HG02588 (cell line): ENCODE results near the gene DTD2.
"Not testable (repeated sequence)": the region's sequence is repeated elsewhere in the genome, so short reads cannot be mapped to it uniquely, and the experiment has no call there.

Experiments used
- ATAC-seq: cut with Tn5 transposase; IDR thresholded peaks from one replicate; pipeline ENCODE4 v1.9.1; 2021; ENCODE audit warnings: mild to moderate bottlenecking, moderate library complexity; ENCODE audit not compliant: unreplicated experiment

The DTD2 gene

DNA sequence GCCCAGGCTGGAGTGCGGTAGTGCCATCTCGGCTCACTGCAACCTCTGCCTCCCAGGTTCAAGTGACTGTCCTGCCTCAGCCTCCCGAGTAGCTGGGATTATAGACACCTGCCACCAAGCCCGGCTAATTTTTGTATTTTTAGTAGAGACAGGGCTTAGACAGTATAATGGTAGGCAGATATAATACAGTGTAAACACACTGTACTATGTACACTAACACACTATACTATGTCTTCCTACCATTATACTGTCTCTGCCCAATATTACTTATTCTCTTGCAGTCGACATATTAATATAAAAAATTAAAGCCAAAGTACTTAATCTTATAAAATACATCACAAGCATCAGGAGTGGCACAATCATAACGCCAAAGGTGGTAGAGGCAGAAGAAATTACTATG, 15.0 kb downstream of the DTD2 start:
- no peak for ATAC-seq

DNA sequence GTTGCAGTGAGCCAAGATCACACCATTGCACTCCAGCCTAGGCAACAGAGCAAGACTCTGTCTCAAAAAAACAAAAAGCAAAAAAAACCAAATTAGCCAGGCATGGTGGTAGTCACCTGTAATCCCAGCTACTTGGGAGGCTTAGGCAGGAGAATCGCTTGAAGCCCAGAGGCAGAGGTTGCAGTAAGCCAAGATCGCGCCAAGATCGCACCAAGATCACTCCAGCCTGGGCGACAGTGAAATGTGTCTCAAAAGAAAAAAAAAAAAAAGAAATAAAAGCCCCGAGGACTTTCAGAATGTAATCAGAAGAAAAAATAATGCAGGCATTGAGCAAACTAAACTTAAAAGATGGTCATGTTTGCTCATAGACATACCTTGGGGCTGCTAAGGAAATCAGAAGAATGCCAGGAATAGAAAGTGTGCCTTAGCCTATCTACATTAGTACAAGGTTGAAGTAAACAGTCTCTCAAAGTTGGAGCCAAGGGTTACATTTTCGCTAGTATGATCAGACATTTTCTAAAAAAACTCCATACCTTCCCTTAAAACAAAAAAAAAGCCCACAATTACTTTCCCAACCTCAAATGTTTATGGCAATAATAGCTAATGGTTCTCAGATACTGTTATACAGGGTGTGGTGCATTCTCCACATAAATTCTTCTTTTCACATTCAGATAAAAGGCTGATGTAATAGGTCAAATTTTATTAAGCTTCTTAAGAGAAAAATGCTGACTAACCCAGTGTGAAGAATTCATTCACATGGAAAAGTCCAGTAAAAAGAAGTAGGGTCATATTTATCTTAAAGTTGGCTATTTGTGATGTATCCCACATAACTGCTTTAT, 15.8 kb downstream of the DTD2 start:
- no peak for ATAC-seq

DNA sequence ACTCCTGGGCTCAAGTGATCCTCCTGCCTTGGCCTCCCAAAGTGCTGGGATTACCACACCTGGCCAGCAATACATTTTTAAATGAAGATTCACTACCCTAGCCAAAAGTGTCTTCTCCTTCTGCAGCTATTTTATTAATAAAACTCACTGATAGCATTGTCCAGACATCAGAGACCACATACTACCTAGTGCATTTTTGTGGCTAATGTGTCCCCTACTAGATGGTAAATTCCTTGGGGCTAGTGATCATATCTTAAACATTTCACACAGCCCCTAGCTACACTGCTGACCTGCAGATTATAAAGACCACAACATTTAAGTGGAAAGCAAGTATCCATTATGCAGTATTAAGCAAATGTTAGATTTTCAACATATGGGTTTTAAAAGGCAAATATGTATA, 17.0 kb downstream of the DTD2 start:
- ATAC-seq: no peak

DNA sequence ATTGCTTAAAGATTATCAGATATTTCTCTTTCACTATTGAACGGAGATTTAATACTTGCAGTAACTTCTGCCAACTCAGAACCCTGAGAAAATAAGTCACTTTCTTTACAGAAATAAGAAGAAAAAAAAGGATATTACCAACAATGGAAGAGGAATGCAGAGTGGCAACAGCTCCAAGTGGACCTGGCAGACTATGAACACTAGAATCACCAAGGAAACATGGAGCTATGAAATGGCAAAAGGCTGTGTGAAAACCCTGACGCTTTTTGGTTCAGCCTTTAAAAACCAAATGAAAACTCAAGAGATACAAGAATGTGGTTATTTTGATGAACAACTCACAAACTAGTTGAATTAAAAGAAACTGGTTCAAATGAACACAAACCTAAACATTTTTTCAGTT, 17.7 kb downstream of the DTD2 start:
- no peak for ATAC-seq

DNA sequence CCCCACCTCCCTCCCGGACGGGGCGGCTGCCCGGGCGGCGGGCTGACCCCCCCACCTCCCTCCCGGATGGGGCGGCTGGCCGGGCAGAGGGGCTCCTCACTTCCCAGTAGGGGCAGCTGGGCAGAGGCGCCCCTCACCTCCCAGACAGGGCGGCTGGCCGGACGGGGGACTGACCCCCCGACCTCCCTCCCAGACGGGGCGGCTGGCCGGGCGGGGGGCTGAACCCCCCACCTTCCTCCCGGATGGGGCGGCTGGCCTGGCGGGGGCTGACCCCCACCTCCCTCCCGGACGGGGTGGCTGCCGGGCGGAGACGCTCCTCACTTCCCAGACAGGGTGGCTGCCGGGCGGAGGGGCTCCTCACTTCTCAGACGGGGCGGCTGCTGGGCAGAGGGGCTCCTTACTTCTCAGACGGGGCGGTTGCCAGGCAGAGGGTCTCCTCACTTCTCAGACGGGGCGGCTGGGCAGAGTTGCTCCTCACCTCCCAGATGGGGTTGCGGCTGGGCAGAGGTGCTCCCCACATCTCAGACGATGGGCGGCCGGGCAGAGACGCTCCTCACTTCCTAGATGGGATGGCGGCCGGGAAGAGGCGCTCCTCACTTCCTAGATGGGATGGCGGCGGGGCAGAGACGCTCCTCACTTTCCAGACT, 20.1 kb downstream of the DTD2 start:
- not testable (repeated sequence) for ATAC-seq

DNA sequence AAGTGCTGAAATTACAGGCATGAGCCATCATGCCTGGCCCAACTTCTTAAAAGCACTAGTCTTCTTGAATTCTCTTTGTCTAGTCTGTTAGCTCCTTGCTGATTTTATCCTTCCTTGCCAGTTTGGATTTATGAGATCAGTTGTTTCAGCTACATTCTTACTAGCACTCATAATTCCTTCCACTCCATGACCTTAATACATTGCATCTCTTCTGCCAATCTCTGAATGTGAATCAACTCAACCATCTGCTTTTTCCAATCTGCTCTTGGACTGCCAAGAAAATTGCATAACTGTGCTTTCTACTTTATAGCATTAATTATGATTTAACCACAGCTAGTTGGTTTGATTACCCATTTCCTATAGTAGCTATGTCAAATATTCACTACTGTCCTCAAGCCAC, 22.0 kb downstream of the DTD2 start:
- no peak for ATAC-seq

DNA sequence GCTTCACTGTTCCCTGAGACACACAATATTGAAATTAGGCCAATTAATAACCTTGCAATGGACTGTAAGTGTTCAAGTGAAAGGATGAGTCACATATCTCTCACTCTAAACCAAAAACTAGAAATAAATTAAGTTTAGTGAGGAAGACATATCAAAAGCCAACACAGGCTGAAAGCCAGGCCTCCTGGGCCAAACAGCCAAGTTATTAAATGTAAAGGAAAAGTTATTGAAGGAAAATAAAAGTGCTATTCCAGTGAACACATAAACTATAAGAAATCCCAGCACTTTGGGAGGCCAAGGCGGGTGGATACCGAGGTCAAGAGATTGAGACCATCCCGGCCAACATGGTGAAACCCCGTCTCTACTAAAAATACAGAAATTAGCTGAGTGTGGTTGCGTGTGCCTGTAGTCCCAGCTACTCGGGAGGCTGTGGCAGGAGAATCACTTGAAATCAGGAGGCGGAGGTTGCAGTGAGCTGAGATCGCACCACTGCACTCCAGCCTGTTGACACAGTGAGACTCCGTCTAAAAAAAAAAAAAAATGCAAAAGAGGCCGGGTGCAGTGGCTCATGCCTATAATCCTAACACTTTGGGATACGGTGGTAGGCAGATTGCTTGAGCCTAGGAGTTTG, 26.6 kb downstream of the DTD2 start:
- no peak for ATAC-seq

DNA sequence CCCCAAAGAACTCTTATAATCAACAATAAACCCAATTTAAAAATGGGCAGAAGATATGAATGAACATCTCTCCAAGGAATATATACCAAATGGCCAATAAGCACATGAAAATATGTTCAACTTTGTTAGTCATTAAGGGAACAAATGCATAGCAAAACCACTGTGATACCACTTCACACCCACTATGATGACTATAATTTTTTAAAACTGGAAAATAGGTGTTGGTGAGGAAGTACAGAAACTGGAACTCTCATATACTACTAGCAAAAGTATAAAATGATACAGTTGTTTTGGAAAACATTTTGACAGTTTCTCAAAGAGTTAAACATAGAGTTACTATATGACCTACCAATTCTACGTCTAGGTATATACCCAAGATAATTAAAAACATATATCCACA, 27.5 kb downstream of the DTD2 start:
- ATAC-seq: no peak

DNA sequence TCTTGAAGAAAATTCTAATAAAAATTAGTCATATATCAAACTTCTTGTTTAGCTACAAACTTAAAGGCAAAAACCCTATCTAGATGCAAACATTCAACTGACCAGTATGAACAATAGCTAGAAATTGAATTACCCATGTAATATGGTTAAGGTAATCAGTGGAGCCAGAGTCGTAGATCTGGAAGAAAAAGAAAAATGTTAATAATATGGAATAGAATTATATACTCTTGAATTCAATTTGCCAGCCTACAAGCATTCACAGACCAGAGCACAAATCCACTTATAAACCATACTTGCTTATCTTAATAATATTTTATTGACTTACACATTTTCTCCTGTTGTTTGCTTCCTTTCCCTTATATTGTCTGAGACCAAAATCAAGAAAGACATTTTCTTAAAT, 29.3 kb downstream of the DTD2 start:
- no peak for ATAC-seq

DNA sequence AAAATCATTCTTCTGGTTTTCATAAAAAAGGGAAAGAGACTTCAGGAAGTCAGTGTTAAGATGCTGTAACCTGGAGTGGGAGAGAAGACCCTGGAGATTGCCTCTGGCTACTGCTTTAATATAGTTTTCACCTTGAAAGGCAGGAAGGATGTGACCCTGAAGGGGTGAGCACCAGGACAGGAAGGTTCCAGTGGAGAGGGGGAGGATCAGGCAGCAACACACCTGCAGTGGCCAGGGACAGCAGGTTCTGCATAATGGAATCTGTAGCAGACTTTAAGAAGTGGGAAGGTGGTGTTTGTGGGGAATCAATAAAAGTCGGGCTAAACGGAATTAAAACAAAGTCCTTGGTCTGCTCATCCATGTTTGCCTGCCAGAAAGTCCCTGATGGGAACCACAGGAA, 30.6 kb downstream of the DTD2 start:
- no peak for ATAC-seq

DNA sequence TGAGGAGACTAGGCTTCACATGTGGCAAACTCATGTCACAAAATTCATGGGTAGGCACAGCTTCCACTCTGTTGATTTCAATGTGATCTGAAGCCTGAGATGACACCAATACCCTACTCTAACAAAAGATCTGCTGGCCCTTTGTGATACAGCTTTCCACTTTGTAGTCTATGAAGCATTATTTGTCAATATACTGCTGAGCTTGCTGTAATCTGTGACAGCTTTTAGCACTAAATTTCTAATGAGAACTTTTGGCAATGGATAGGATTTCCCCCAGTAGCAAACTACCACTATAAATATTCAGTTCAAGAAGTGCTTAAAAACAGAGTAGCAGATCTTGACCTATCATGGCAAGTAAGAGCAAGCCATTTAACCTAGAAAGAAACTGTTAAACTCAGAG, 31.4 kb downstream of the DTD2 start:
- ATAC-seq: no peak

DNA sequence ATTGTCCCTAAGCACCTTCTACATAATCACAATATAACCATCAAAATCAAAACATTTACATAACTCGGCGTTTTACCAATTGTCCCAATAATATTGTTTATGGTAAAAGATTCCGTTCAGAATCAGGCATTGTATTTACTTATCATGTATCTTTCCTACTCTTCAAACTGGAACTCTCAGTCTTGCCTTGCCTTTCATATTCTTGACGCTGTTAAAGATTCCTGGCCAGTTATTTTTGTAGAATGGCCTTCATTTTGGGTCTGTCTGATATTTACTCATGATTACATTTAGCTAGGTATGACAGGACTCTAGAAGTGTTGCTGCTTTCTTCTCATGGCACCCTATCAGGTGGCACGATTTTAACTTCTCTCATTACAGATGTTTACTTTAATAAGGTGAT, 36.1 kb downstream of the DTD2 start:
- no peak for ATAC-seq

DNA sequence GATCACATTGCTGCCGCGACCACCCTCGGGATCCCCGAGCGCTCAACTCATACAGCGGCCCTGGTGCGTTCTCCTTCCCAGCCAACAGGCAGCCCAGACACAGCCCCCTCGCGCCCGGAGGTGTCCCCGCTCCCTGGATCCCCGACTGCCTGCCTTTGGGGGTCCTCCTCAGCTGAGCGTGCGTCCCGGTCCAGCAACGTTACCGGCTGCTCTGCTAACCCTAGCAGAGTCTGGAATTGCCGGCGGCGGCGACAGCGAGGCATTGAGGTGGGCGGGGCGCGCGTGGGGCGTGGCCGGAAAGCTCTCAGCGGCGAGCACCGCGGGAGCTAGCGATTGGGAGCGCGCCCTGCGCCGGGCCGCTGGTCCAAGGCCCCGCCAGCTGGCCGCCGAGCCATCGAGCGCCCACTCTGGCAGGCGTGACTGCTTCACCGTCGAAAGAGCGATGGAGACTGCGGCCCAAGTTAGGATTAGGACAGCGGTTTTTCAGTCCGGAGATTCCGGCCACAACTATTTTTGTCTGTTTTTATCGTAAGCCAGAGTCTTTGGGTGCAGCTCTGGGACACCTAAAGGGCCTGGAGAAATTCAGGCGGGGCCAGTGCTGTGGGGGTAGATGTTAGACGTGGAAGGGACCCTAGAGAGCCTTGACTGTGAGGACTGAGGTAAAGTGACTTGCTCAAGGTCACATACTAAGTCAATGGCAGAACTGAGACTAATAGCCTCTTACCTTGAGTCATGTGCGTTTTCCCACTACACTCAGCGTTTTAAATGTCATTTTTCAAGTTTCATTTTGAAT, 36.8 kb downstream of the DTD2 start, which contains the start of gene HEATR5A:
TSS of gene HEATR5A (minus strand) at position 232 of the 793 bp plus-strand sequence. CDS start 17,575 bp downstream, outside the sequence.
- ATAC-seq: peak; percentile 97

DNA sequence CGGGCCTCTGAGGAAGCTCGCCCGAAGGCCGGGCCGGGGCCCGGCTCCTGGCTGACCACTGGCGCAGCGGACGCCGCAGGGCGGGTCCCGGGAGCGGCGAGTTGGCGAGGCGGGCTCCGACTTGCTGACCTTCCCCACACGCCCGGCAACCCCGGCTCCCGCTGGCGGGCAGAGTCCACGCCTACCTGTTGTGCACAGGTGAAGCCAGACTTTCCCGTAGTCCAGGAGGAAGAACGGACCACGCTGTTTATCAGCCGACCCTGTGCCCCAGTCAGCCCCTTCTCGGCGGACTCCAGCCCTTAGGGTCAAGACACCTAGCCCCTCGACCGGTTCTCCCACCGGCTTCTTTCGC, 37.4 kb downstream of the DTD2 start:
- ATAC-seq: peak; percentile 19

DNA sequence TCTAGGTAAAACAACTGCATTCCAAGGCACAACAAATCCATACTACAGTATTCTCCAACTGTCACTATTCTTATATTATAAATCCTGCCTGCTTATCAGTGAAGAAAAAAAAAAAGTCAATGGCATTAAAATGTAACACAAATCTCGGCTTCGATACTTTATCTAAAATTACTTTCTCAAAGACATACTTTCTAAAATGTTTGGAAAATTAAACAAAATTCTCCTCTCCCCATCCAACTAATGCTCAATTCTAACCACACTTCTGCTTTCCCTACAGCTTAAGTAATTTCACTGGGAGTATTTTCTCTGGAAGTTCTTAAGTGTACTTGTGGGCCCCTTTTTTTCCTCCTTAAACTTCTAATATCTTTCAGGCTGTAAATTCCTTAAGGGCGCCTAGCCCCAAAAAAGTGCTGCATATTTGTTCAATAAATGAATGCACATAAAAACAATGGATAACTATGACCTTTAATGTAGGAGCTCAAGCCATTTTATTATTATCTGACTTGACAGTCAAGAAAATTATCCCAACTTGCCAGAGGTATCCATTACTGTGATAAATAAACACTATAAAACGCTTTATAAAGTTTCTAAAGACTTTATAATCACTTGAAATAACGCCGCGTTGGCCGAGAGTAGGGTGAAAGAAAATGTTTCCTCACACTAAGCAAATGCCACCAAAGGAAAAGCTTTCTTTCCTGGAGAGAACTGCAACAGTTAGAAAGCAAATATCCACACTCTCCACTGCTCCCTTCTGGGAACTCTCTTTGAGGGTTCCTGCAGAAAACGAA, 37.9 kb downstream of the DTD2 start:
- no peak for ATAC-seq

DNA sequence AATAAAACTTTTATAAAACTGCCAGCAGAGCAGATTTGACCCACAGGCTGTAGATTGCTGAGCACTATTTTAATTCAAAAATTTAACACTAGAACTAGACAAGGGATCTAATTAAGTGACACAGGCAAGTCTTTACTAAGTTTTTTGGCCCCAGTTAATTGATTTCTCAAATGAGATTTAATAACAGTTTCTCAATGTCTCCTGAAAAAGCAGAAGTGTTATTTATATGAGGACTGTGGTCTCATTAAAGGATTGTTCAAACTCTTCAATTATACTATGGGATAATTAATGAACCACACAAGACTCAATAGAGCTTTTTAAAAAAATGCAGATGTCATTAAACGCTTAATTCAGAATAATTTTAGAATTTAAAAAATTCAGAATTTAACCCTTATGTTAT, 38.9 kb downstream of the DTD2 start:
- ATAC-seq: no peak

DNA sequence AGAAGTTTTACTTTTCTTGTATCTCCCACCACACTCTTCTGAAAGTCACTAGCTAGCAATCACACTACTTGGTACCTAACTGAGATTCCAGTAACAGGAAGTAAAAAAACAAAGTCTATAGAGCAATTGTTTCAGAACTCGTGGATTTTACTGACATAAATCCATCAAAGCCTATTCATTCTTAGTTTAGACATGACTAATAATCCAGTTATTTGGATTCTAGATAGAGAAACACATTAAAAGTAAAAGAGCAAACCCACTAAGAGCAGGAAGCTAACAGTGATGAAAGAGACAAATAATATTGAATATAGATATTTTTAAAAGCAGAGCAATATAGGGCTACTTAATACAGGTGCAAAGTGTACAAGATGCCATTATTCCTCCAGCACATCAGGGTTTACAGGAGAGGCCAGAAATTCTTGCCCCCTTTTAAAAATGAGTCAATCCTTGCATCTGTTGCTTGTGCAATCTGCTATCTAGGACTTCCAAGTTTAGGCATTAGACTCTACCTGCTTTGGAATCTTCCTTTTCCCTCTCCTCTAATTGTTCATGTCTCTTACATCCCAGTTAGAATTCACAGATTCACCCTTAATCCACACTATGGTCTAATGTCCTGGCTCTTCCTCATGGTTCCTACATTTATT, 43.0 kb downstream of the DTD2 start:
- ATAC-seq: no peak

DNA sequence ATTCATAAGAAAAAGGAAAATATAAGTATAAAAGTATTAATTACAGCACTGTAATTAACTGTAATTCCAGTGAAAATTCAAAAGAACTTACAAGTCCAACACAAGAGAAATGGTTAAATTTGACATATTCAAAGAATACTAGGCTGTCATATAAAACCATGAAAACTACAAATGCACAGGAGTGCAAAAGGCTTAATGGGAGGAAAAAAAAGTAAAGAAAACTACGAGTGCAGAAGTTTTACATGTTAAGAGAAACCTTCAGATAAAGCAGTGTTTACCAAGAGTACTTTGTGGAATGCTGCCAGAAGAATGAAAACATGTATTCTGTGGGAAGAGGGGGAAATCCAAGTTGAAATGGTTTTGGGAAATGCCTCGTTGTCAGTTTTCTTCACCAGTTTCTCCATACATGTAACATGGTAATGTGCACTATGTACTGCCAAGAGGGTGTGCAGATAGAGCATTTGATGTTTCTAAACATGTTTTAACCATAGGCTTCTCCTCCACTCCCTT, 46.0 kb downstream of the DTD2 start:
- no peak for ATAC-seq

DNA sequence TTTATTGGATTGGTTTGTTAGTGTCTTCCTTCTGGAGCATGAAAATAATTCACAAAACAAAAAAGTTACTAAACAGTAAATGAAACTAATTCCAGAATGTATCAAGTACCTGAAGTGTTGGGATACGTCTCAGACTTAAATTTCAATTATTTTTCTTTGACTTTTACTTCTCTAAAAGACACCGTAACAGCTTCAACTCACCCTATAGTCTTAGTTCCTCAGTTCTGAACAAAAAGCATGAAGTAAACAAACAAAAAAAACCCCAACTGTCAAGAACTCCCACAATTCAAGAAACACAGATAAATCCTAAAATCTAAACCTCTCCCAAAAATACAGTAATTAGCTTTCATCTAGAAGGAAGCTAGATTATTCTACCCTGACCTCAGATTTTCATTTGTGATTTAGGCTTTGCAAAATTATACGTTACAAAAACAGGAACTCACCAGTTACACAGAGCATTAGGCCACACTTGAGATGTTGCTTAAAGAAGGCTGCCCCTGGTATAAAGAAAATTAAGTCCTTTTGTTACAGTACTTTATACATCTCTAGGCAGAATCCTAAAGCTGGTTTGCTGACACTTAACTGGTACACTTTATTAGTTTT, 47.2 kb downstream of the DTD2 start:
- no peak for ATAC-seq
